HG02840 (cell line): ENCODE measurements around the gene PHAF1.
"Not testable (repeated sequence)": the region's sequence is repeated elsewhere in the genome, so short reads cannot be mapped to it uniquely, and the experiment has no call there.

ENCODE experiments used
- ATAC-seq: cut with Tn5 transposase; IDR thresholded peaks from one replicate; pipeline ENCODE4 v1.9.1; 2021; ENCODE audit warnings: mild to moderate bottlenecking, moderate library complexity, moderate number of reproducible peaks; ENCODE audit not compliant: unreplicated experiment, low FRiP score

PHAF1 gene

GRCh38 chr16:67104061-67104460, 5.7 kb upstream of the PHAF1 start:
- ATAC-seq: no peak

DNA sequence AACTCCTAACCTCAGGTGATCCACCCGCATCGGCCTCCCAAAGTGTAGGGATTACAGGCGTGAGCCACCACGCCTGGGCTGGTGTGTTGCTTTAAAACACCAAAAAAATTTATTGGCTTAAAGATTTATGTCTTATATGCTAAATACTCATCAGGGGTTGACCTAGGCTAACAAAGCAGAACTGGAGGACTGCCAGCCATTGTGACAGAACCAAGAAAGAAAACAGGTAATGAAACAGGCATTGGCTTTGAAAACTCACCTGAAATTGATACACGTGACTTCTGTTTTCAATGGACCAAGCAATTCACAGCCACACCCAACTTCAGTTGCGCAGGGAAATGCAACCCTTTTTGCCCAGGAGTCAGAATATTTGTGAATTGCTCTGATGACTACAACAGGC, 4.9 kb upstream of the PHAF1 start:
- ATAC-seq: no peak

- no peak for ATAC-seq
Measured at GRCh38 chr16:67105246-67105645, 4.5 kb upstream of the PHAF1 start.

- no peak for ATAC-seq
Measured at GRCh38 chr16:67105881-67106280, 3.9 kb upstream of the PHAF1 start.

DNA sequence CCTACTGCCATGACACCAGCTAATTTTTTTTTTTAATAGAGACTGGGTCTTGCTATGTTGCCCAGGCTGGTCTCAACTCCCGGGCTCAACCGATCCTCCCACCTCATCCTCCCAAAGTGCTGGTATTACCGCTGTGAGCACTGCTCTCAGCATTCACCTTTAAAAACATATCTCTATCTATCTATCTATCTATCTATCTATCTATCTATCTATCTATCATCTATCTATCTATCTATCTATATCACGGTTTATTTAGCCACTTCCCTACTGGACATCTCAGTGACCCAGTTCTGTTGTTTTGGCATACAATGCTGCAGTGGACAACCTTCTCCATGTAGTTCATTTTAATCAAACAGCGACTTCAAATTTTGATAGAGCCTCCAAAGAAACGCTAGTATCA, 1.3 kb upstream of the PHAF1 start:
- ATAC-seq: no peak

DNA sequence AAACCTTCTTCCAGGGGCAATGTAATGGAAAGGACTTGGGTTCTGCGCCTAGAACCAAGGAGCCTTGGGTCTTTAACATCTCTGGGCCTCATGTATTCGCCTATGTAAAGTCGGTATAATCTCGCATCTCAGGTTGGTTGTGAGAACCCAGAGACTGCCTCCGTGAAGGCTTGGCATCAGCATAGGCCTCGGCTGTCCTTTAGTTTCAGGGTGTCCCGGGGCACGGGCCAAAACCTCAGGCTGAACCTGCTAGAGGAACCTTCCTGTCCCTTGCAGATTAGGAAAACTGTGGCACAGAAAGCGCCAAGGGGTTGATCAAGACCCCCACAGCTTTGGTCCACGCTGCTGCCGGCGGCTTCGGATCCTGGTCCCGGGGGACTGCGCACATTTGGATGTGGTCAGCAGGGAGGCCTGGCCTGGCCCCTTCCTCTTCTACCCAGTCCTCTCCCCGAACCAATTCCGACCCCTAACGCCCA, 772 bp upstream of the PHAF1 start:
- ATAC-seq: peak; percentile 6

- ATAC-seq: no peak
Measured at GRCh38 chr16:67111951-67112444, 2.3 kb downstream of the PHAF1 start.

GRCh38 chr16:67112591-67113399, 3.1 kb downstream of the PHAF1 start:
- no peak for ATAC-seq

GRCh38 chr16:67114793-67115192, 5.1 kb downstream of the PHAF1 start:
- no peak for ATAC-seq

- ATAC-seq: no peak
Measured at GRCh38 chr16:67115639-67116038, 5.9 kb downstream of the PHAF1 start.

DNA sequence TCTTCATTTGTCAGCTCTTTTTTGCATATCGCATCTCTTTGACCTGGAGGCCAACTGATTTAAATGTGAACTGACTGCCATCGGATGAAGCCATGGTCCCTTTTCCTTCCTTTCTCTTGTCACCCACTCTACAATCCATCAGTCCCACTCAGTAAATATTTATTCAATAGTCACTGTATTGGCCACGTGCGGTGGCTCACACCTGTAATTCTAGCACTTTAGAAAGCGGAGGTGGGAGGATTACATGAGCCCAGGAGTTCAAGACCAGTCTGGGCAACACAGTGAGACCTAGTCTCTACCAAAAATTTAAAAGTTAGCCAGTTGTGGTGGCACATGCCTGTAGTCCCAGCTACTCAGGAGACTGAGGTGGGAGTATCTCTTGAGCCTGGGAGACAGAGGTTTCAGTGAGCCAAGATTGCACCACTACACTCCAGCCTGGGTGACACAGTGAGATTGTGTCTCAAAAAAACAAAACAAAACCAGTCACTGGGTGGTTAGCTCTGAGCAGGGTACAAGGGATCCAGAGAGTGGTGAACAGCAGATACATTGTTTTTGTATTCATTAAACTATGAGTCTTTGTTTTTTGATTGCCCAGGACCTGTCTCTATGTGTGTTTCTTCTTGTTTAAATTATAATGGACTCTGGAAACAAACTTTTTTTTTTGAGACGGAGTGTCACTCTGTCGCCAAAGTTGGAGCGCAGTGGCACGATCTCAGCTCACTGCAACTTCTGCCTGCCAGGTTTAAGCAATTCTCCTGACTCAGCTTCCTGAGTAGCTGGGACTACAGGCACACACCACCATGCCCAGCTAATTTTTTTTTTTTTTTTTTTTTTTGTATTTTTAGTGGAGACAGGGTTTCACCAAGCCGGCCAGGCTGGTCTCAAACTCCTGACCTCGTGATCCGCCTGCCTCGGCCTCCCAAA, 6.9 kb downstream of the PHAF1 start:
- ATAC-seq: no peak

DNA sequence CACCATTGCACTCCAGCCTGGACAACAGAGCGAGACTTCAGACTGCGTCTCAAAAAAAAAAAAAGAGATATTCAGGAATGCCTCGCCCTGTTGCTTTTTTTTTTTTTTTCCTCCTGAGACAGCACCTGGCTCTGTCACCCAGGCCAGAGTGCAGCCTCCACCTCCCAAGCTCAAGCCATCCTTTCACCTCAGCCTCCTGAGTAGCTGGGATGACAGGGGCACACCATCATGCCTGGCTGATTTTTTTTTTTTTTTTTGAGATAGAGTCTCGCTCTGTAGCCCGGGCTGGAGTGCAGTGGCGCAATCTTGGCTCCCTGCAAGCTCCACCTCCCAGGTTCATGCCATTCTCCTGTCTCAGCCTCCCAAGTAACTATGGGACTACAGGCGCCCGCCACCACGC, 8.0 kb downstream of the PHAF1 start:
- ATAC-seq: no peak

GRCh38 chr16:67120025-67120424, 10.3 kb downstream of the PHAF1 start:
- no peak for ATAC-seq

DNA sequence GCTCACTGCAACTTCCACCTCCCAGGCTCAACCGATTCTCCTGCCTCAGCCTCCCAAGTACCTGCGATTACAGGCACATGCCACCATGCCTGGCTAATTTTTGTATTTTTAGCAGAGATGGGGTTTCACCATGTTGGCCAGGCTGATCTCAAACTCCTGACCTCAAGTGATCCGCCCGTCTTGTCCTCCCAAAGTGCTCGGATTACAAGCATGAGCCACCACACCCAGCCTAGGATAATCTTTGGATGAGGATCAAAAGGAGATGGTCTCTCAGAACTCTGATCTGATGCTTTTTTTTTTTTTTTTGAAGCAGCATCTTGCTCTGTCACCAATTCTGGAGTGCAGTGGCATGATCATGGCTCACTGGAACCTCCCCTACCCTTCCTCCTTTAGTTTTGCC, 13.1 kb downstream of the PHAF1 start:
- not testable (repeated sequence) for ATAC-seq

DNA sequence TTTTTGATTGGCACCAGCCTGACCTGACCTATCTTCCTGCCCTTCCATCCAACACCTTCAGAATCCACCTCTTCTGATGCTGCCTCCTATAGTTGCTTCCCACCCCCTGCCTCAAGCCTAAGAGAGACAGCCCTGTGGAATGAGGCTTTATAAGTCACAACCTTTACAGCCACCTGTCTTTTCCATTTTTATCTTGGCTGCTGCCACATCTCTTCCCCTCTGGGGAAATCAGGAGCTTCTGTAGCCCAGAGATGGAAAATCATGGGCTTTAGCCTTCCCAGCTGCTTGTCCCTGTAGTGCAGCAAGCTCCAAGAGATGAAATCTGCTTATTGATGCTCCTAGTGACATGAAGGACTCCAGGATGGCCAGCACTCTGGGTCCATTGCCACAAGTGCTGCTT, 18.7 kb downstream of the PHAF1 start:
- no peak for ATAC-seq

DNA sequence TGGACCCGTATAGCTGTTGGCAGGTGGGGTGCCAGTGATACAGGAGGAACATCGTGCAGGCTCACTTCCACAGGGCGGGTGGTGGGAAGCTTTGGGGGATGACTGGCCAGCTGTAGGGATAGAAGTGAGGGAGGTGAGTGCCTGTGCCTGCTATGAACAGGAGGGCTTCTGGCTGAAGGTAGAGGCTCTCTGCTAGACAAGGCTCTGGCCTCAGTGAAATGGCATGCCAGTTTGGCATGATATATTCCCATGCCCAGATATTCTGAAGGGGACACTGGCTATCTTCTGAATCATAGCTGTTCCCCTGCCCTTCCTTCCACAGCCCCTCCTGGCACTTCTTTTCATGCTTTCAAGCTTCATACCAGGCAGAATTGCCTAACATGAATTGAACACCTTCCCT, 19.1 kb downstream of the PHAF1 start:
- ATAC-seq: no peak

DNA sequence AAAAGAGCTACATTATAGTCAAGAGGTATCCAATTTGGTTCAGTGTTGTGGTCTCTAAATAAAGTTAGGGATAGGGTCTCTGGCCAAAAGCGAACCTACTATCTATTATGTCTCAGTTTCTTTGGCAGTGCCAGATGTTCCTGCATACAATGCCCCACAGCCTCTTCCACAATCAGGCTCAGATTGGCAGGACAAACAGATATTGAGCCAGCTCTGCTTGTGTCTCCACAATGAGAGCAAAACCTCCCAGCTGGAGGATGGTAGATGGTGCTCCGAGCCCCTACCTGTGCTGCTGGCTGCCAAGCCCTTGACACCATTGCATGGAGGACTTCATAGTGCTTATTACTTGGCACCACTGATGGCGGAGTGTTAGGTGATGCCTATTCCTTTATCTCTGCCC, 19.7 kb downstream of the PHAF1 start:
- ATAC-seq: no peak

GRCh38 chr16:67137605-67138004, 27.9 kb downstream of the PHAF1 start:
- no peak for ATAC-seq

DNA sequence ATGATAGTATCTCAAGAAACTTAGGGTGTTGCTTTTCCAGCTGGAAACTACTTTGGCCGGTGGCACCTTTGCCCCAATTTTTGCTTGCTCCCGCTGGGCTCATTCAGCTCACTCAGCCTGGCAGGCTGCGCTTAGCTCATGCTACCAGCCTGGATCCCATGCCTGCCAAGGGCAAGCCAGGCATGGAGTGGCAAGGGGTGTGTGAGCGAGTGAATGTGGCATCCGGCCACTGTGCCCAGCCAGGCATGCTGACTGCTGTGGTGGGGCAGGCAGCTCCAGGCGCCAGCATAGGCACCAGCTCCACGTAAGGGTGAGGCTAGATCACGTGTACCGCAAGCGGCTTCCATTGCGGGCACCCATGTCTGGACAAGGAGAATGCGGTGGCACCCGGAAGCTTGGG, 31.6 kb downstream of the PHAF1 start:
- no peak for ATAC-seq

DNA sequence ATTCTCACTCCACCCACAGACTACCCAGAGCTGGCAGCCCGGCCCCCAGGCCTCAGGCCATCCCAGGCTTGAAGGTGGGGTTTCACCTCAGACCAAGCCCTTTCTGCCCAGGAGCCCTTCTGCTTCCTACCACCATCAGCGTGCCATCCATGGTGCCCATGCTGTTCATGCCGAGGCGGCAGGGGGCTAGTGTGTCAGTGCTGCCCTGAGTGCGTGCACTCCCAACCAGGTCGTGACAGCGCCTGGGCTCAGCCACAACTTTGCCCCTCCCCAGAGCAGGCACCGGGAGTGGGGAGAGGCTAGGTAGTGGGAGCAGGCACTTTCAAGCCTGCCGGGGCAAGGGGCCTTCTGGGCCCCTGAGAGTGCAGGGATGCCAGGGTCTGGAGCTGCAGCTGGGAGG, 32.6 kb downstream of the PHAF1 start:
- no peak for ATAC-seq

- ATAC-seq: no peak
Measured at GRCh38 chr16:67144943-67145342, 35.2 kb downstream of the PHAF1 start.
